ENCODE data around the gene PMEPA1.

- TF ChIP-seq, protein P1, sequence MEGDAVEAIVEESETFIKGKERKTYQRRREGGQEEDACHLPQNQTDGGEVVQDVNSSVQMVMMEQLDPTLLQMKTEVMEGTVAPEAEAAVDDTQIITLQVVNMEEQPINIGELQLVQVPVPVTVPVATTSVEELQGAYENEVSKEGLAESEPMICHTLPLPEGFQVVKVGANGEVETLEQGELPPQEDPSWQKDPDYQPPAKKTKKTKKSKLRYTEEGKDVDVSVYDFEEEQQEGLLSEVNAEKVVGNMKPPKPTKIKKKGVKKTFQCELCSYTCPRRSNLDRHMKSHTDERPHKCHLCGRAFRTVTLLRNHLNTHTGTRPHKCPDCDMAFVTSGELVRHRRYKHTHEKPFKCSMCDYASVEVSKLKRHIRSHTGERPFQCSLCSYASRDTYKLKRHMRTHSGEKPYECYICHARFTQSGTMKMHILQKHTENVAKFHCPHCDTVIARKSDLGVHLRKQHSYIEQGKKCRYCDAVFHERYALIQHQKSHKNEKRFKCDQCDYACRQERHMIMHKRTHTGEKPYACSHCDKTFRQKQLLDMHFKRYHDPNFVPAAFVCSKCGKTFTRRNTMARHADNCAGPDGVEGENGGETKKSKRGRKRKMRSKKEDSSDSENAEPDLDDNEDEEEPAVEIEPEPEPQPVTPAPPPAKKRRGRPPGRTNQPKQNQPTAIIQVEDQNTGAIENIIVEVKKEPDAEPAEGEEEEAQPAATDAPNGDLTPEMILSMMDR (IDR thresholded peaks at IDR 0.05; ENCODE audit: extremely low read depth in 1 of 2, insufficient read depth in 1 of 2, low read depth in 1 of 2, low read length in 2 of 2), result no peak
- TF ChIP-seq EZH2 (IDR thresholded peaks at IDR 0.05; ENCODE audit: borderline replicate concordance, low read depth, low read length, severe bottlenecking) (no peak), MYC (IDR thresholded peaks at IDR 0.05; ENCODE audit: low read depth, low read length) (no peak), POLR2AphosphoS5 (IDR thresholded peaks at IDR 0.05; ENCODE audit: insufficient read depth, low read depth, low read length) (no peak), JUN (IDR thresholded peaks at IDR 0.05; ENCODE audit: borderline replicate concordance, insufficient read depth, insufficient read length, low read depth) (no peak), FOS (IDR thresholded peaks at IDR 0.05; ENCODE audit: borderline replicate concordance, insufficient read depth, low read length) (no peak), MAX (IDR thresholded peaks at IDR 0.05; ENCODE audit: insufficient read depth, insufficient read length) (no peak), POLR2A (IDR thresholded peaks at IDR 0.05; ENCODE audit: low read depth, low read length) (no peak), GATA2 (IDR thresholded peaks at IDR 0.05; ENCODE audit: insufficient read depth, insufficient read length, low read depth, low read length) (no peak)
Observed at GRCh38 chr20:57609086-57609841, 100.6 kb downstream of the PMEPA1 start.

Data from endothelial cell of umbilical vein (primary cell).